KOPT-K1 (cell line): ENCODE data around the gene BMP10.

Experiments used
- H3K27ac ChIP-seq: fragments of 200-600 bp; sonication (generic); 2 replicates; pipeline ENCODE4 v1.5.1; 2016; ENCODE audit warnings: antibody characterized with exemption, mild to moderate bottlenecking, low read depth, low read length; ENCODE audit not compliant: poor library complexity, severe bottlenecking
- H3K36me3 ChIP-seq: fragments of 200-600 bp; sonication (generic); 2 replicates; pipeline ENCODE4 v1.5.1; 2017; ENCODE audit warnings: antibody characterized with exemption, mild to moderate bottlenecking, low read length, moderate library complexity; ENCODE audit not compliant: insufficient read depth
- H3K9me3 ChIP-seq: fragments of 200-600 bp; sonication (generic); 2 replicates; pipeline ENCODE4 v1.5.1; 2017; ENCODE audit warnings: antibody characterized with exemption, low read length, mild to moderate bottlenecking; ENCODE audit not compliant: insufficient read depth, poor library complexity, severe bottlenecking

The BMP10 gene

GRCh38 chr2:68849579-68850030, 21.6 kb downstream of the BMP10 start:
- H3K9me3 ChIP-seq = no peaks in the 10 kb centered on the region
- H3K36me3 ChIP-seq = no peaks in the 10 kb centered on the region
- no peak overlapping the region for H3K27ac ChIP-seq

- Histone ChIP-seq H3K9me3 (no peaks in the 10 kb centered on the region), H3K27ac (no peak overlapping the region), H3K36me3 (no peaks in the 10 kb centered on the region)
Measured at GRCh38 chr2:68847751-68848150, 23.4 kb downstream of the BMP10 start.

- Histone ChIP-seq H3K27ac (no peak overlapping the region), H3K9me3 (no peaks in the 10 kb centered on the region), H3K36me3 (no peaks in the 10 kb centered on the region)
Measured at GRCh38 chr2:68846091-68846490, 25.1 kb downstream of the BMP10 start.

- Histone ChIP-seq H3K9me3 (peaks cover 6% of the 10 kb centered on the region), H3K27ac (no peak overlapping the region), H3K36me3 (no peaks in the 10 kb centered on the region)
Measured at GRCh38 chr2:68845043-68845442, 26.2 kb downstream of the BMP10 start.

GRCh38 chr2:68839260-68839833, 31.9 kb downstream of the BMP10 start:
- Histone ChIP-seq H3K36me3 (no peaks in the 10 kb centered on the region), H3K9me3 (peaks cover 17% of the 10 kb centered on the region), H3K27ac (no peak overlapping the region)

- peaks cover 17% of the 10 kb centered on the region for H3K9me3 ChIP-seq
- no peaks in the 10 kb centered on the region for H3K36me3 ChIP-seq
- H3K27ac ChIP-seq = no peak overlapping the region
Measured at GRCh38 chr2:68838641-68839040, 32.6 kb downstream of the BMP10 start.

GRCh38 chr2:68837861-68838341, 33.3 kb downstream of the BMP10 start:
- H3K27ac ChIP-seq = no peak overlapping the region
- no peaks in the 10 kb centered on the region for H3K36me3 ChIP-seq
- H3K9me3 ChIP-seq = peaks cover 17% of the 10 kb centered on the region

- H3K36me3 ChIP-seq = no peaks in the 10 kb centered on the region
- H3K9me3 ChIP-seq = peaks cover 17% of the 10 kb centered on the region
- H3K27ac ChIP-seq = no peak overlapping the region
Measured at GRCh38 chr2:68837164-68837860, 33.9 kb downstream of the BMP10 start.

GRCh38 chr2:68835621-68836020, 35.6 kb downstream of the BMP10 start:
- peaks cover 15% of the 10 kb centered on the region for H3K9me3 ChIP-seq
- no peaks in the 10 kb centered on the region for H3K36me3 ChIP-seq
- no peak overlapping the region for H3K27ac ChIP-seq

GRCh38 chr2:68834737-68835376, 36.3 kb downstream of the BMP10 start:
- peaks cover 9% of the 10 kb centered on the region for H3K9me3 ChIP-seq
- no peak overlapping the region for H3K27ac ChIP-seq
- H3K36me3 ChIP-seq = no peaks in the 10 kb centered on the region

- no peak overlapping the region for H3K27ac ChIP-seq
- no peaks in the 10 kb centered on the region for H3K9me3 ChIP-seq
- H3K36me3 ChIP-seq = no peaks in the 10 kb centered on the region
Measured at GRCh38 chr2:68833162-68833561, 38.0 kb downstream of the BMP10 start.

- Histone ChIP-seq H3K9me3 (no peaks in the 10 kb centered on the region), H3K27ac (peak overlapping the region; percentile 37), H3K36me3 (no peaks in the 10 kb centered on the region)
Measured at GRCh38 chr2:68832233-68832869, 38.8 kb downstream of the BMP10 start.

- H3K9me3 ChIP-seq = no peaks in the 10 kb centered on the region
- no peaks in the 10 kb centered on the region for H3K36me3 ChIP-seq
- H3K27ac ChIP-seq = peak overlapping the region; percentile 37
Measured at GRCh38 chr2:68831686-68832232, 39.4 kb downstream of the BMP10 start.

- H3K9me3 ChIP-seq = no peaks in the 10 kb centered on the region
- H3K36me3 ChIP-seq = peaks cover 15% of the 10 kb centered on the region
- H3K27ac ChIP-seq = peak overlapping the region; percentile 69
Measured at GRCh38 chr2:68829749-68830148, 41.4 kb downstream of the BMP10 start.
